HepG2 (cell line): ENCODE data around the gene IGLON5. TPM values are rescaled to one million over a fixed set of nuclear protein-coding genes. Genes with fewer than 3 reads are reported as not detected.

Experiments used
- CEBPG ChIP-seq: IDR thresholded peaks from 2 replicates; pipeline ENCODE4 v1.6.1; 2016
- CHCHD3 ChIP-seq: sonication (generic); formaldehyde crosslinking; IDR thresholded peaks from 2 replicates; pipeline ENCODE4 v1.8.0; 2022; ENCODE audit warnings: mild to moderate bottlenecking, missing genetic modification reagents, moderate library complexity
- CSRNP1 ChIP-seq: sonication (generic); formaldehyde crosslinking; IDR thresholded peaks from 2 replicates; pipeline ENCODE4 v1.8.1; 2023; ENCODE audit warnings: mild to moderate bottlenecking, missing genetic modification reagents
- EEA1 ChIP-seq: sonication (generic); formaldehyde crosslinking; IDR thresholded peaks from 2 replicates; pipeline ENCODE4 v1.5.1; 2020; ENCODE audit warnings: mild to moderate bottlenecking, missing genetic modification reagents, borderline replicate concordance
- HMGA1 ChIP-seq: sonication (generic); formaldehyde crosslinking; conservative IDR thresholded peaks from 2 replicates; pipeline ENCODE4 v1.4.0; 2020; ENCODE audit warnings: missing genetic modification reagents
- RAD21 ChIP-seq: fragments of 450-650 bp; formaldehyde crosslinking; IDR thresholded peaks from 2 replicates; pipeline ENCODE4 v1.5.0; 2020; ENCODE audit warnings: mild to moderate bottlenecking
- RXRA ChIP-seq: sonication (generic); formaldehyde crosslinking; IDR thresholded peaks from 2 replicates; pipeline ENCODE4 v1.5.1; 2020; ENCODE audit warnings: missing genetic modification reagents
- TAF15 ChIP-seq: fragments of 200-400 bp; formaldehyde crosslinking; IDR thresholded peaks from one replicate; pipeline ENCODE4 v1.6.1; 2018; ENCODE audit warnings: mild to moderate bottlenecking, low read depth, low read length; ENCODE audit not compliant: poor library complexity, severe bottlenecking
- TEAD3 ChIP-seq: optimal IDR thresholded peaks from 2 replicates; pipeline ENCODE3; 2016; ENCODE audit warnings: borderline replicate concordance
- THAP8 ChIP-seq: sonication (generic); formaldehyde crosslinking; IDR thresholded peaks from 2 replicates; pipeline ENCODE4 v1.5.1; 2020; ENCODE audit warnings: missing genetic modification reagents, mild to moderate bottlenecking, borderline replicate concordance
- ZMYM4 ChIP-seq: sonication (generic); formaldehyde crosslinking; IDR thresholded peaks from 2 replicates; pipeline ENCODE4 v1.8.1; 2023; ENCODE audit warnings: mild to moderate bottlenecking, missing genetic modification reagents
- ZNF263 ChIP-seq: sonication (generic); formaldehyde crosslinking; IDR thresholded peaks from 2 replicates; pipeline ENCODE4 v1.4.0; 2020; ENCODE audit warnings: missing genetic modification reagents
- ZNF407 ChIP-seq: sonication (generic); formaldehyde crosslinking; IDR thresholded peaks from one replicate; pipeline ENCODE4 v1.5.1; 2020; ENCODE audit warnings: mild to moderate bottlenecking, missing genetic modification reagents; ENCODE audit errors: not compliant biosample characterization
- ZNF431 ChIP-seq: sonication (generic); formaldehyde crosslinking; IDR thresholded peaks from 2 replicates; pipeline ENCODE4 v1.9.0; 2022; ENCODE audit warnings: missing genetic modification reagents, low read depth, mild to moderate bottlenecking, borderline replicate concordance
- ZNF576 ChIP-seq: sonication (generic); formaldehyde crosslinking; IDR thresholded peaks from 2 replicates; pipeline ENCODE4 v1.4.0; 2020; ENCODE audit warnings: mild to moderate bottlenecking, missing genetic modification reagents
- ZNF652 ChIP-seq: IDR thresholded peaks from 2 replicates; pipeline ENCODE4 v1.6.1; 2016; ENCODE audit warnings: low read depth, borderline replicate concordance
- ZNF720 ChIP-seq: sonication (generic); formaldehyde crosslinking; IDR thresholded peaks from 2 replicates; pipeline ENCODE4 v1.4.0; 2020; ENCODE audit warnings: missing genetic modification reagents
- ZNF878 ChIP-seq: sonication (generic); formaldehyde crosslinking; IDR thresholded peaks from 2 replicates; pipeline ENCODE4 v1.8.1; 2023; ENCODE audit warnings: mild to moderate bottlenecking, missing genetic modification reagents, moderate library complexity
- ZNF891 ChIP-seq: sonication (generic); formaldehyde crosslinking; IDR thresholded peaks from 2 replicates; pipeline ENCODE4 v1.5.0; 2020; ENCODE audit warnings: mild to moderate bottlenecking, missing genetic modification reagents
- polyA plus RNA-seq, 8 experiments: library from polyadenylated mRNA; depleted of rRNA in 3 of 8; stranded (reverse) in 7 of 8; unstranded in 1 of 8; fragments of >200 nt; fragmentation: Illumina TruSeq in 4 of 8; extraction: Trizol in 4 of 8; gene quantifications; 2 replicates each; pipeline versions ENCODE4 v1.2.1 to v1.2.3, GENCODE V29; 2011 to 2016; ENCODE audit warnings: low read depth in 4 of 8, missing spikeins in 1 of 8, mixed read lengths in 1 of 8; ENCODE audit not compliant: insufficient read depth in 1 of 8
- total RNA-seq, 5 experiments: library from RNA; depleted of rRNA; stranded (reverse); fragments of >200 nt; fragmentation: Illumina TruSeq; extraction: Trizol; gene quantifications; 2 replicates each; pipeline ENCODE4 v1.2.3, GENCODE V29; 2016; ENCODE audit warnings: low read depth in 1 of 5

IGLON5 gene
- total and polyA plus RNA-seq, 2 of the 13 experiments (the other 11 are each of a cell fraction or from before 2014, with no cell fraction given): 0.04 to 5.7 TPM

- TF ChIP-seq HMGA1 (CRISPR knock-in tag) (no peak), ZNF576 (CRISPR knock-in tag) (no peak), ZNF891 (CRISPR knock-in tag) (no peak), CEBPG (CRISPR knock-in tag) (no peak), ZNF407 (CRISPR knock-in tag) (no peak), CHCHD3 (no peak), CSRNP1 (CRISPR knock-in tag) (peak; percentile 73), ZNF720 (no peak), ZNF263 (CRISPR knock-in tag) (no peak), ZMYM4 (CRISPR knock-in tag) (no peak), ZNF652 (CRISPR knock-in tag) (no peak), ZNF878 (CRISPR knock-in tag) (no peak), RAD21 (CRISPR knock-in tag) (0 out of 2 replicates have a peak, but pooled peaks have one; percentile 37), EEA1 (CRISPR knock-in tag) (no peak), RXRA (CRISPR knock-in tag) (no peak), ZNF431 (CRISPR knock-in tag) (no peak), TEAD3 (CRISPR knock-in tag) (peak; percentile 21), THAP8 (CRISPR knock-in tag) (no peak), TAF15 (no peak)
These were observed 15.9 kb downstream of the IGLON5 start (continued) for GRCh38 chr19:51327066-51328001.
